ENCODE data around the gene TTC23. TPM values are rescaled to one million over a fixed set of nuclear protein-coding genes. Genes with fewer than 3 reads are reported as not detected.
"Not testable (repeated sequence)": the region's sequence is repeated elsewhere in the genome, so short reads cannot be mapped to it uniquely, and the experiment has no call there.

TTC23 gene
- total and polyA plus RNA-seq, 7 experiments from 2014 or later = 0.34 to 4.0 (median 0.92) TPM

DNA sequence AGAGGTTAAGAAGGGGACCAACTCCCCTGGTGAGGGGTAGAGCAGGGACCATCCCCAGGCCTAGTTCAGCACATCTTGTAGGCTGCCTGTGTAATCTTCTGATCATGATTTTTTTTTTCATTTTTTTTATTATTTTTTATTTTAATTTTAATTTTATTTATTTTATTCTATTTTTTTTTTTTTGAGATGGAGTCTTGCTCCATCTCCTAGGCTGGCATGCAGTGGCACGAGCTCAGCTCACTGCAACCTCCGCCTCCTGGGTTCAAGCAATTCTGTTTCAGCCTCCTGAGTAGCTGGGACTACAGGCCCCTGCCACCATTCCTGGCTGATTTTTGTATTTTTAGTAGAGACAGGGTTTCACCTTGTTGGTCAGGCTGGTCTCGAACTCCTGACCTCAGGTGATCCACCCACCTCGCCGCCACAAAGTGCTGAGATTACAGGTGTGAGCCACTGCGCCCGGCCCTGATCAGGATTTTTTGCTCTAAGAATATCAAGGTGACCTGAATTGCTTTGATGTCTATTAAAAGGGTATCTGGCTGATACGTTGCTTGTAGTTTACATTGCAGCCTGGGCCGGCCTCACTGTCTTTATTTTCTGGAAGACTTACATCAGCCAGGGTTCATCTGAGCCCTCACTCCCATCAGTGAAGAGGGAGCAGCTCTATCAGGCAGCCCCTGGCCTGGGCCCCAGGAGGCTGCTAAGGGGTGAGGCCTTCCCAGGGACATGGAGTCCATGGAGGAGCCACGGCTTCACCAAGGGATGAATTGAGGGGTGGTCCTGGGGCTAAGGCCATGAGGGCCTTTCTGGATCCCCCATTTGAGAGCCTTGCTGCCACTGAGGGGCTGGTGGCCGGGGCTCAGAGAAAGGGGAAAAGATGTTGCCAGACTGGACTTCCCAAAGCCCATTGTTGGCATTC, 133.8 kb downstream of the TTC23 start:
- POLR2A ChIA-PET = interaction anchor here (0.9 kb wide), 1 partner anchor 11 kb away, joined by 3 read pairs; the partner anchor contains the start of gene SYNM
- Mint-ChIP-seq H3K36me3 (no peaks in the 10 kb centered on the region), H3K4me3 (no peak overlapping the region), H3K4me1 (peaks cover 0 to 10% (median 5%) of the 10 kb centered on the region in 7 donors), H3K9me3 (no peaks in the 10 kb centered on the region), H3K27me3 (peaks cover 0 to 7% (median 0%) of the 10 kb centered on the region in 5 donors), H3K27ac (no peak overlapping the region)
- Histone ChIP-seq H3K4me1 (ENCODE audit: control insufficient read depth in 2 of 2, insufficient read depth in 2 of 2, low read length in 2 of 2) (no peaks in the 10 kb centered on the region), H3K36me3 (ENCODE audit: control insufficient read depth in 2 of 3, insufficient read depth in 3 of 3, low read length in 3 of 3) (no peaks in the 10 kb centered on the region), H3K27me3 (ENCODE audit: control insufficient read depth in 2 of 2, insufficient read depth in 2 of 2, low read length in 2 of 2) (no peaks in the 10 kb centered on the region), H3K4me3 (ENCODE audit: low read length) (no peak overlapping the region), H3K9me3 (ENCODE audit: control insufficient read depth in 2 of 3, low read length in 3 of 3) (no peaks in the 10 kb centered on the region), H3K27ac (ENCODE audit: low read depth, low read length) (no peak overlapping the region)
- intact Hi-C loops (cut with micrococcal nuclease) = no loop called here
- DNase-seq = no peak
- CTCF ChIA-PET = no interaction called here
- ATAC-seq = no peak

DNA sequence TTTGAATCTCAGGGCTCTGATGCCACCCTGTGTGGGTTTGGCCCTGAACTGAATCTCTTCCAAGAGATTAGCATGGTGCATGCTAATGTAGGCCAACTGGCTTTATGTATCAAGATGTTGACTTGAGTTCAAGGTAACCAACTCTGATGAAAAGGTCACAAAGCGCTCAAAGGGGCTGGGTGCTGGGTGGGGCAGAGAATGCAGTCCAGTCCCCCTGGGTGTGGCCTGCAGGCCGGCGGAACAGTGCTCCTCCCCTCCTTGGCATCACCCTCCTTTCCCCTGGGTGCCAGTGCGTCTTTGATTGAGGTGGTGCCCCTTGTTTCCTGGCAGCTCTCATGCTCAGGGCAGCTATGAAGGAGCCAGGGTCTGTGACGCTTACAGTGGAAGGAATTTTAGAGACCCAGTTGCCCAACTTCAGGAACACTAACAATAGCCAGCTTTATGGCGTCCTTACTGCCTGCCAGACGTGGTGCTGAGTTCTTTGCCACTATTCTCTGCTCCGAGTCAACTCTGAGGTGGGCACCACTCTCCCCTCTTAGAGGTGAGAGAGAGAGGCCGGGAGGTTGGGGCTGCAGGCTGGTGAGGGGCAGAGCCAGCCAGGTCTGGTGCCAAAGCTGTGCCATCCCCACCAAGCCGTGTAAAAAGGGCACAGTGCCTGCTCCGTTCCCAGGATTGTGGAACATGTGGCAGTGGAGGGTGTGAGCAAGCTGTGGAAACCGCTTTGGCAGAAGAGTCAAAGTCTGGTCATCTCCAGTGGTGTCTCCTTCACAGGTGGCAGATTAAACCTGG, 134.7 kb downstream of the TTC23 start:
- DNase-seq = no peak
- Histone ChIP-seq H3K4me1 (ENCODE audit: control insufficient read depth in 2 of 2, insufficient read depth in 2 of 2, low read length in 2 of 2) (no peaks in the 10 kb centered on the region), H3K9me3 (ENCODE audit: control insufficient read depth in 2 of 3, low read length in 3 of 3) (no peaks in the 10 kb centered on the region), H3K27me3 (ENCODE audit: control insufficient read depth in 2 of 2, insufficient read depth in 2 of 2, low read length in 2 of 2) (no peaks in the 10 kb centered on the region), H3K4me3 (ENCODE audit: low read length) (no peak overlapping the region), H3K36me3 (ENCODE audit: control insufficient read depth in 2 of 3, insufficient read depth in 3 of 3, low read length in 3 of 3) (no peaks in the 10 kb centered on the region), H3K27ac (ENCODE audit: low read depth, low read length) (no peak overlapping the region)
- CTCF ChIA-PET = no interaction called here
- intact Hi-C loops (cut with micrococcal nuclease) = no loop called here
- no peak for ATAC-seq
- no peaks in the 10 kb centered on the region for H3K36me3 Mint-ChIP-seq
- no peak overlapping the region for H3K4me3 Mint-ChIP-seq
- H3K27me3 Mint-ChIP-seq = peaks cover 0 to 8% (median 0%) of the 10 kb centered on the region in 5 donors
- no peaks in the 10 kb centered on the region for H3K9me3 Mint-ChIP-seq
- POLR2A ChIA-PET = interaction anchor here (0.9 kb wide), 1 partner anchor 10 kb away, joined by 3 read pairs; the partner anchor contains the start of gene SYNM
- H3K4me1 Mint-ChIP-seq = peaks cover 0 to 16% (median 7%) of the 10 kb centered on the region in 7 donors
- no peak overlapping the region for H3K27ac Mint-ChIP-seq

GRCh38 chr15:99113547-99114271, 135.7 kb downstream of the TTC23 start:
- Mint-ChIP-seq H3K27ac (no peak overlapping the region), H3K4me3 (no peak overlapping the region), H3K4me1 (peaks cover 0 to 21% (median 8%) of the 10 kb centered on the region in 7 donors), H3K27me3 (peaks cover 0 to 16% (median 0%) of the 10 kb centered on the region in 5 donors), H3K9me3 (no peaks in the 10 kb centered on the region), H3K36me3 (no peaks in the 10 kb centered on the region)
- ChIA-PET CTCF (no interaction called here), POLR2A (no interaction called here)
- H3K4me1 ChIP-seq (ENCODE audit: control insufficient read depth in 2 of 2, insufficient read depth in 2 of 2, low read length in 2 of 2) = no peaks in the 10 kb centered on the region
- no peaks in the 10 kb centered on the region for H3K27me3 ChIP-seq (ENCODE audit: control insufficient read depth in 2 of 2, insufficient read depth in 2 of 2, low read length in 2 of 2)
- intact Hi-C loops (cut with micrococcal nuclease) = no loop called here
- H3K9me3 ChIP-seq (ENCODE audit: control insufficient read depth in 2 of 3, low read length in 3 of 3) = no peaks in the 10 kb centered on the region
- H3K27ac ChIP-seq (ENCODE audit: low read depth, low read length) = no peak overlapping the region
- no peak for ATAC-seq
- no peak overlapping the region for H3K4me3 ChIP-seq (ENCODE audit: low read length)
- no peaks in the 10 kb centered on the region for H3K36me3 ChIP-seq (ENCODE audit: control insufficient read depth in 2 of 3, insufficient read depth in 3 of 3, low read length in 3 of 3)
- DNase-seq = no peak

DNA sequence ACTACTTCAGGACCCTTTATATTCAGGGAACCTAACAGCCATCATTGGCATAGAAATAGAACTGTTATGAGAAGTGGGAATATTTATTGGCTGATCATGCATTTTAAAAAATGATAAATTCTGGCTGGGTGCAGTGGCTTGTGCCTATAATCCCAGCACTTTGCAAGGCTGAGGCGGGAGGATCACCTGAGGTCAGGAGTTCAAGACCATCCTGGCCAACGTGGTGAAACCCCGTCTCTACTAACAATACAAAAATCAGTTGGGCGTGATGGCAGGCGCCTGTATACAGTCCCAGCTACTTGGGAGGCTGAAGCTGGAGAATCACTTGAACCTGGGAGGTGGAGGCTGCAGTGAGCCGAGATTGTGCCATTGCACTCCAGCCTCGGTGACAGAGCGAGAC, 137.7 kb downstream of the TTC23 start:
- H3K4me3 ChIP-seq (ENCODE audit: low read length); H3K36me3 Mint-ChIP-seq; H3K27ac Mint-ChIP-seq; H3K36me3 ChIP-seq (ENCODE audit: control insufficient read depth in 2 of 3, insufficient read depth in 3 of 3, low read length in 3 of 3); POLR2A ChIA-PET; intact Hi-C loops (cut with micrococcal nuclease); ATAC-seq; H3K27me3 ChIP-seq (ENCODE audit: control insufficient read depth in 2 of 2, insufficient read depth in 2 of 2, low read length in 2 of 2); DNase-seq; H3K9me3 Mint-ChIP-seq; CTCF ChIA-PET; H3K9me3 ChIP-seq (ENCODE audit: control insufficient read depth in 2 of 3, low read length in 3 of 3); H3K27ac ChIP-seq (ENCODE audit: low read depth, low read length); H3K4me3 Mint-ChIP-seq: not testable (repeated sequence)
- peaks cover 0 to 12% of the 10 kb centered on the region in 2 donors for H3K4me1 ChIP-seq (ENCODE audit: control insufficient read depth in 2 of 2, insufficient read depth in 2 of 2, low read length in 2 of 2)
- H3K27me3 Mint-ChIP-seq = peaks cover 6 to 30% (median 10%) of the 10 kb centered on the region in 5 donors
- H3K4me1 Mint-ChIP-seq = peaks cover 0 to 25% (median 12%) of the 10 kb centered on the region in 7 donors

DNA sequence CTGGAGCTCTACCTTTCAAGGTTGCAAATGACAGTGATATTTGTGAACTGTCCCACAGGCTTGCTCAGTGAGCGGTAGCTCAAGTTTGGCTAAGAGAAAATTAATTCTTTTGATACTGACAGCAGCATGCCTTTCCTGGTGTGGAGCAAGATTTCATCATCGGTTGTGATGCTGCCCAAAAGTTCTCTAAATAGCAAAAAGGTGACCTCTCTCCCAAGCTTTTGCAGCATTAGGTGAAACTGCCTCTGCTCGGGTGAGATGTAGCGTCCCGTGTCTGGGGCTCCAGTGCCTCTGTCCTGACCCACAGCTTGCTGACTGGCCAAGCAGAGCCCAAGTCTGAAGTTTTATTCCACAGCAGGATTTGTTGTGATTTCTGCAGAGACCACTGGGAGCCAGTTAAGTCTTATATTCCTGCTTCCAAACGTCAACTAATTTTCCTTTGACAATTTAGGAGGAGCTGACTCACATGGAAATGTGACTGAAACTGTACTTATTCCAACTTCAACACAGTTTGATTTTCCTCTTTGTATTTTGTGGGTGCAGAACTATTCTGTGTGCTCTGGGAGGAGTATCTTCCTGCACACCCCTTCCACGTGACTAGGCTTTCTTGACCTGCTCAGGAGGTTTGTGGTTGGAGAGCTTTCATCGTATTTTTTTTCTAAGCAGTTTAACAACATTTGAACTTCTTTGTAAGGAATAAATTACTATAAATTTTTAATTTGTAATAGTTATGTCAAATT, 138.6 kb downstream of the TTC23 start:
- no peak overlapping the region for H3K27ac ChIP-seq (ENCODE audit: low read depth, low read length)
- Mint-ChIP-seq H3K27ac (no peak overlapping the region), H3K27me3 (peaks cover 11 to 36% (median 15%) of the 10 kb centered on the region in 5 donors), H3K9me3 (no peaks in the 10 kb centered on the region), H3K36me3 (no peaks in the 10 kb centered on the region), H3K4me3 (no peak overlapping the region), H3K4me1 (peaks cover 0 to 30% (median 17%) of the 10 kb centered on the region in 7 donors)
- H3K36me3 ChIP-seq (ENCODE audit: control insufficient read depth in 2 of 3, insufficient read depth in 3 of 3, low read length in 3 of 3) = no peaks in the 10 kb centered on the region
- DNase-seq = no peak
- no peak overlapping the region for H3K4me3 ChIP-seq (ENCODE audit: low read length)
- ChIA-PET CTCF (interaction anchor here (0.6 kb wide), 1 partner anchor 668 kb away, joined by 3 read pairs; no protein-coding TSS in a partner anchor), POLR2A (no interaction called here)
- ATAC-seq = no peak
- no peaks in the 10 kb centered on the region for H3K9me3 ChIP-seq (ENCODE audit: control insufficient read depth in 2 of 3, low read length in 3 of 3)
- H3K27me3 ChIP-seq (ENCODE audit: control insufficient read depth in 2 of 2, insufficient read depth in 2 of 2, low read length in 2 of 2) = peaks cover 0 to 5% of the 10 kb centered on the region in 2 donors
- H3K4me1 ChIP-seq (ENCODE audit: control insufficient read depth in 2 of 2, insufficient read depth in 2 of 2, low read length in 2 of 2) = peaks cover 0 to 12% of the 10 kb centered on the region in 2 donors
- intact Hi-C loops (cut with micrococcal nuclease) = no loop called here

DNA sequence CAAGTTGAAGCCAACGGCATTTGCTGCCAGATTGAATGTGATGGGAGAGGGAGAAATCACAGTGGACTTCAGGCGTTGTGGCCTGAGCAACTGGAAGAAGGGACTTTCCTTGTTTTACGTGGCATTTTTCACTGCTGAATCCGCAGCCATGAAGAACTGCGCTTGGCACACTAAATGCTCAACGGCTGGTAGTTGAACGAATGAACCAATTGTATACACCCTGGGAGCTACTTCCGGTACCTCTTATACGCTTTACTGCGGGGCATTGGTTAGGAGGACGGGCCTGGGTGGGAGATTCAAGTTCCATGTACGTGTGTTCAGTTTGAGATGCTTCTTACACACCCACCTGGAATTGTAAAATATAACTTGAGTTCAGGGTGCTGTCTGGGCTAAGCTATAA, 139.3 kb downstream of the TTC23 start:
- no peak for ATAC-seq
- Mint-ChIP-seq H3K36me3 (no peaks in the 10 kb centered on the region), H3K27ac (no peak overlapping the region), H3K27me3 (peaks cover 11 to 36% (median 15%) of the 10 kb centered on the region in 5 donors), H3K4me3 (no peak overlapping the region), H3K4me1 (peaks cover 0 to 30% (median 17%) of the 10 kb centered on the region in 7 donors), H3K9me3 (no peaks in the 10 kb centered on the region)
- POLR2A ChIA-PET = no interaction called here
- Histone ChIP-seq H3K4me3 (ENCODE audit: low read length) (no peak overlapping the region), H3K27ac (ENCODE audit: low read depth, low read length) (no peak overlapping the region), H3K9me3 (ENCODE audit: control insufficient read depth in 2 of 3, low read length in 3 of 3) (no peaks in the 10 kb centered on the region), H3K36me3 (ENCODE audit: control insufficient read depth in 2 of 3, insufficient read depth in 3 of 3, low read length in 3 of 3) (no peaks in the 10 kb centered on the region), H3K4me1 (ENCODE audit: control insufficient read depth in 2 of 2, insufficient read depth in 2 of 2, low read length in 2 of 2) (peaks cover 0 to 12% of the 10 kb centered on the region in 2 donors), H3K27me3 (ENCODE audit: control insufficient read depth in 2 of 2, insufficient read depth in 2 of 2, low read length in 2 of 2) (peaks cover 0 to 5% of the 10 kb centered on the region in 2 donors)
- intact Hi-C loops (cut with micrococcal nuclease) = no loop called here
- DNase-seq = no peak
- CTCF ChIA-PET = interaction anchor here (0.6 kb wide), 1 partner anchor 667 kb away, joined by 3 read pairs; no protein-coding TSS in a partner anchor

Data from naive thymus-derived CD4-positive, alpha-beta T cell (primary cell).